GM19239 (cell line): Measurements from ENCODE around the gene HIVEP3.

ENCODE experiments used
- DNase-seq: peaks from one replicate; pipeline ENCODE4 v3.0.0; 2011; ENCODE audit warnings: low spot score; ENCODE audit not compliant: insufficient read length
- FAIRE-seq: peaks from 2 replicates; lab custom pipeline; 2011; peaks lifted over from hg19 to GRCh38; lab: Jason Lieb, UNC

HIVEP3 gene

DNA sequence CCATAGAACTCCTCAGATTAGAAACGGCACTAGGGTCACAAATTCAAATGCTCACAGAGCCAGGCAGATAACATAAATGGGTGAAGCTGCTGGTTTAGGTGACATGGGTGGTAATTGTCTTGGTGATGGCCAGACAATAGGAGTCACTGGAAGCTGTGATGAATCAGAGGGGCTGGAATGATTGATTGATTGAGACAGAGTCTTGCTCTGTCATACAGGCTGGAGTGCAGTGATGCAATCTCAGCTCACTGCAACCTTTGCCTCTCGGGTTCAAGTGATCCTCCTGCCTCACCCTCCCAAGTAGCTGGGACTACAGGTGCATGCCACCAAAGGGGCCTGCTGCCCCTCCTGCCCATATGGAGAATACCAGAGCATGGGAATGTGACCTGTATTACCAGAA lies 63.0 kb downstream of the HIVEP3 start:
- FAIRE-seq: no peak

GRCh38 chr1:41853907-41854306 lies 64.8 kb downstream of the HIVEP3 start:
- no peak for DNase-seq
- no peak for FAIRE-seq

More for the DNA sequence above, 63.0 kb downstream of the HIVEP3 start:
- no peak for DNase-seq

GRCh38 chr1:41852091-41852490 lies 66.6 kb downstream of the HIVEP3 start:
- DNase-seq (no peak), FAIRE-seq (no peak)

DNA sequence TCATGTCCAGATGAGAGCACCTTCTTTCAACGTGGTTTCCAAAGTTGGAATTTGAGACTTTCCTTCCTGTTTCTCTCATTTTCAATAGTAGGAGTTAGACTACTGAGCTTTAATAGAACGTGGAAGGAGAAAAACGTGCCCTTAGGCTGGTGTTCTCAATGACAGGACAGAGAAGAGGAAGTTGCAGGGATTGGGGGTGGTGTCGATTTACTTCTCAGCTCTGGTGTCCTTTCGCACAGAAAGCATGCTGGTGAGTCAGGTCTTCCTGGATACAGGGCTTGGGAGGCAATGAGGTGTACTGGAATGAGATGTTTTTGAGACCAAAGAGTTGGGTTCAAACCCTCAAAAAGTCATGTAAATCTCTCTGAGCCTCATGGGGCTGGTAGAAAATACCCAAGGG lies 67.1 kb downstream of the HIVEP3 start:
- no peak for FAIRE-seq
- no peak for DNase-seq

DNA sequence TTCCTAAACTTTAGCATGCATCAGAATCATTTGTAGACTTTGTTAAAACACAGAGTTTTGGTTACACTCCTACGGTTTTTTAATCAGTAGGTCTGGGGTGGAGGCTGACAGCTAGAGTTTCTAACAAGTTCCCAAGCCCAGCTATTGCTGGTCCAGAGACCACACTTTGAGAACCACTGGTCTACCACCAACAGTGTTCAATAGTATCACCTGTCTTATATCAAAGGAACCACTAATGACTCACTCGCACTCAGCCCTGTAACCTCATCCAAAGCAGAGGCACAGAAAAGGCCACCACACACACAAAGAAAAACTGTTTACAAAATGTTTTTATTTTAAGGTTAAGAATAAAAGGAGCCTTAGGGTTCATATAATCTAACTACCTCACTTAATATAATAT lies 68.7 kb downstream of the HIVEP3 start:
- DNase-seq (no peak), FAIRE-seq (no peak)

DNA sequence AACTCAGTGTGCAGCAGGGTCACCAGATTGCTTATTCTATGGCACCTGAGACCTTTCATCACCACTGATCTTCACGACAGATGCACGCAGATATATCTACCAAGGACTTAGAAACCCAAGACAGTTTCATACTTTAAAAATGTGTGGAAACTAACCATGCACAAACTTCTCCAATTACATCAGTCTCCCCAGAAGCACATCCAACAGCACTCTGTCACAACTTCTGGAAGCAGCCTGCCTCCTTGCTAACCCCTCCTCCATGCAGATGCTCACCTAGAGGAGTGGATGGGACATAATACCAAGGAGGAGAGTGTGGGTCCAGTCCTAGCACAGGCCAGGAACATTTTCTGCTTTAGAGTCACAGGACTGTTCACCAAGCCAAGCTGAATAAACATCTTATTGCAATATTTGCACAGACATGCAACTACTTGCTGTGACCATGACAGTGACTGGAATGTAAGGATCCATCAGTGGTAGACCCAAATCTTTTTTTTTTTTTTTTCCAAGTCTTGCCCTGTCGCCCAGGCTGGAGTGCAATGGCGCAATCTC lies 69.4 kb downstream of the HIVEP3 start:
- FAIRE-seq (no peak), DNase-seq (no peak)

- DNase-seq (no peak), FAIRE-seq (no peak)
Observed at GRCh38 chr1:41848216-41848952, 70.3 kb downstream of the HIVEP3 start.

GRCh38 chr1:41847733-41848132 lies 71.0 kb downstream of the HIVEP3 start:
- no peak for FAIRE-seq
- no peak for DNase-seq

GRCh38 chr1:41846625-41847405 lies 71.9 kb downstream of the HIVEP3 start:
- DNase-seq (no peak), FAIRE-seq (no peak)

DNA sequence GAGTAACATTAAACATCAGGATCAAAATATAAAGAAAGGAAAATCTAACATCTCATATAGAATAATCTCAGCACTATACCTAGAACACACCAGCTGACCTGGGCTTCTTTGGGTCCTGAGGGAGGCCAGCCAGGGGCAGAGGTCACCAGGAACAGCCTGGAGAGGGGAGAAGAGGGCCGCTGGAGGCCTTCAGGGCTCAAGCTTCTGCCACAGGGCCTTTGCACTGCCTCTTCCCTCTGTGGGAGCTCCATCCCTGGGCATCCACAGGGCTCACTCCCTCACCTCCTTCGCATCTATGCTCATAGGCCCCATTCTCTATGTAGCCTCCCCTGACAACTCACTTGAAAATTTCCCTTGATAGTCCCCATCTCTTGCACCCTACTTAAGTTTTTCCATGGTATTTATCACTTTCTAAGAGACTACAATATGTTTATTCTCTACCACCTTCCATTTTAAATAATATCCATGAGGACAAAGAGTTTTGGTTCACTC lies 73.9 kb downstream of the HIVEP3 start:
- FAIRE-seq (no peak), DNase-seq (no peak)

- FAIRE-seq (no peak), DNase-seq (no peak)
Observed at GRCh38 chr1:41844255-41844654, 74.5 kb downstream of the HIVEP3 start.

GRCh38 chr1:41842993-41843755 lies 75.5 kb downstream of the HIVEP3 start:
- no peak for DNase-seq
- FAIRE-seq: no peak

DNA sequence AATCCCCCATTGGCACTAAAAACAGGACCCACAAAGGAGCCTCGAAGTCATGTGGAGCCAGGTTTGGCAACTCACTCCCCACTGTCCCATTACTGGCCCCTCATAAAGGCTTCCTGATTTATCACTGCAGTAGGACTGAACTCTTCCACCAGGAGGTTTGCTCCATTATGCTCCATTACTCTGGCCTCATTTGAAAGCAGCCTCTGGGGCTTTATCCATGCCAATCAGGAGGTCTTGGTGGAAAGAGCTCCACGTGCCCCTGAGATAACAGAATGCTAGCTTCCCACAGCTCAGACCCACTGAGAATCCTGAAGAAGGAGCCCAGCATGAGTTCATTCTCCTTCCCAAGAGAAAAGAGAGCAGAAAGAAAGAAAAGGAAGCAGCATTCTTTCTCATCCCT lies 76.4 kb downstream of the HIVEP3 start:
- DNase-seq (no peak), FAIRE-seq (no peak)

- no peak for FAIRE-seq
- no peak for DNase-seq
Observed at GRCh38 chr1:41840592-41841246, 78.0 kb downstream of the HIVEP3 start.

DNA sequence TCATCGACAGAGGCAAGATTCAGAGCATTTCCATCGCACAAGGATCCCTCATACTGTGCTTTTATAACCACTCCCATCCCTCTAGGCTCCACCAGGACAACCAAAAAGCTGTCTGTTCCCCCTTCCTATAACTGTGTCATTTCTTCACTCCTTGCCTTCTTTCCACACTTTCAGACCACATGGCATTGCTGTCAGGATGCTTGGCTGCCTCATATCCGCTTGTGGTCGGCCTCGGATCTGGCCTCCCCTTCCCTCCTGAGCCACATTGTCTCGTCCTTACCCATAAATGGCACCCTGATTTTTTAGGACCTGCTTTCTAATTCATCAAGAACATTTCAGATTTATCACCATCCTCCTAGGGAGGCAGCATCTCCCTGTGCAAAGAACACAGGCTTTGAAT lies 80.5 kb downstream of the HIVEP3 start:
- DNase-seq (no peak), FAIRE-seq (no peak)

DNA sequence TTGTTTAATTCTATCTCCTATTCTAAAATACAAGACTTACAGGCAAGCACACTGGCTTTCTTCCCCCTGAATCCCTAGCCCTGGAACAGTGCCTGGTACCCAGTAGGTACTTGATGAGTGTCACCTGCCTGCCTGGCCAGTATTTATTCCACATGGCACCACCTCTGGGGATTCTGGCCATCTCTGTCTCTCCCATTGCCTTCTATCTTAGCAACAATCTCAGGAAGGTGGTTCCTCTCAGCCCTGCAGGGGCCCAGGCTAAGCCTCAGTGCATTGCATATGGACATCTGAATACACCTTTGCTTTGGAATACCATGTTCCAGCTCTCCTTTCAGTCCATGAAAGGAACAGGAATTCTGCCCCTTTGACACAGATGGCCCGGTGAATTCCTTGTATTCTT lies 81.0 kb downstream of the HIVEP3 start:
- FAIRE-seq (no peak), DNase-seq (no peak)

GRCh38 chr1:41835485-41835884 lies 83.2 kb downstream of the HIVEP3 start:
- FAIRE-seq: no peak
- no peak for DNase-seq

DNA sequence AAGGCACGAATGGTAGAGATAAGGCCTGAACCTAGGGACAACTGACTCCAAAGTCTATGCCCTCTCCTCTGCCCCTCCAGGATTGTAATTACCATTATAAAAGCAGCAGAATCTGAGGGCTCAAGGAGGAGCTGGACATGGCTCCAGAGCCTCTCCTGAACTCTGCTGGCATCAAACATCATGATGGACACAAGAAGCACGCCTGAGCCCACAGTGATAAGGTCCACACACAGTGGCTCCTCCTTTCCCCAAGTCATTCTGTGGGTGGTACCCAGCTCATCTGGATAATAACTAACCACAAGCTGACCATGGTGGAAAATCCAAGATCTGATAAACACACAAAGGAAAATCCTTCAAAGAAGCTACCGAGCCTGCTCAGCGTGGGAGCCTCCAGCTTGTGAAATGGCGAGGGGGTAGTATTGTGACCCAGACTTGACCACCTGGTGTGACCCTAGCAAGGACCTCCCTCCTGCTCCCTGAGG lies 85.2 kb downstream of the HIVEP3 start:
- DNase-seq (no peak), FAIRE-seq (no peak)

- FAIRE-seq (no peak), DNase-seq (no peak)
Observed at GRCh38 chr1:41830726-41831125, 88.0 kb downstream of the HIVEP3 start.

DNA sequence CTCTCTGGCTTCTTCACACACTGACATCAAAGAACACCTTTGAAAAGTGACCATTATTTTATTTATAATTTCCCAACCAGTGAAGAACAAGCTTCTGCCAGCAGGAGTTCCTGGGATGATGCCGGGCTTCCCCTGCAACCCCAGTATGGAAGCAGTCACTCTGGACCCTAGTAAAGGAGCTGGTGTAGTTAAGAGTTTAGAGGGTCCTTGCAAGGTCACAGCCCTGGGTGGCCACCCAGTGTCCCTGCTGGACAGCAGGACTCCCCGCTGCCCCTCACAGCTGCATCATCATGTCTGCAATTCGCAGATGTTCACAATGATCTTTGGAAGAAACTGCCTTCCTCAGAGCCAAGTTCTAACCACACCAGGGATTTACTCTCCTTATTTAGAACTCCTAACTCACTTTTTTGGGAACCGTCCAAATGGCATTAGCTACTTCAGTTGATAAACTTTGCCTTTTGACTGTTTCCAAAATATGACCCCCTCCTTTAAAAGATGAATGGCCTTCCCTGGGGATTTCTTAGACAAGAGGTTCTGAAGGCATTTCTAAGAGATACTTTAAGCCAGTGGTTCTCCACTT lies 90.6 kb downstream of the HIVEP3 start:
- no peak for FAIRE-seq

More for the DNA sequence above, 90.6 kb downstream of the HIVEP3 start:
- no peak for DNase-seq
